ENCODE results near the gene TEAD1.

- no peak for TF ChIP-seq FOXJ3 (CRISPR knock-in tag; IDR thresholded peaks at IDR 0.05)
- TF ChIP-seq THRA (IDR thresholded peaks at IDR 0.05): no peak
- no peak for TF ChIP-seq NKRF (IDR thresholded peaks at IDR 0.05; ENCODE audit: borderline replicate concordance)
- no peak for TF ChIP-seq NR2C1 (IDR thresholded peaks at IDR 0.05)
- TF ChIP-seq NR2C1 (tag; IDR thresholded peaks at IDR 0.05): no peak
- no peak for TF ChIP-seq CTCF (IDR thresholded peaks at IDR 0.05 in 2 of 3, conservative IDR thresholded peaks at IDR 0.05 in 1 of 3; ENCODE audit: insufficient read depth in 2 of 3, low read depth in 1 of 3, low read length in 3 of 3)
- TF ChIP-seq USF2 (CRISPR knock-in tag; IDR thresholded peaks at IDR 0.05): no peak
Measured at GRCh38 chr11:12778240-12778905, 104.2 kb downstream of the TEAD1 start.
